A549 treated with Hydrocortisone at 1 μM for 4 hours (cell line): ENCODE measurements around the gene SCRT2. TPM values are rescaled to one million over a fixed set of nuclear protein-coding genes. Genes with fewer than 3 reads are reported as not detected.

Source experiments
- total RNA-seq: library from RNA; stranded (reverse); fragments of 200-300 nt; extraction: Qiagen RNA extraction; gene quantifications from 5 replicates; pipeline ENCODE4 v1.2.3, GENCODE V29; 2022

Gene SCRT2
- 0.02 TPM in 1 of 5 replicates, not detected in the others for total RNA-seq

DNA sequence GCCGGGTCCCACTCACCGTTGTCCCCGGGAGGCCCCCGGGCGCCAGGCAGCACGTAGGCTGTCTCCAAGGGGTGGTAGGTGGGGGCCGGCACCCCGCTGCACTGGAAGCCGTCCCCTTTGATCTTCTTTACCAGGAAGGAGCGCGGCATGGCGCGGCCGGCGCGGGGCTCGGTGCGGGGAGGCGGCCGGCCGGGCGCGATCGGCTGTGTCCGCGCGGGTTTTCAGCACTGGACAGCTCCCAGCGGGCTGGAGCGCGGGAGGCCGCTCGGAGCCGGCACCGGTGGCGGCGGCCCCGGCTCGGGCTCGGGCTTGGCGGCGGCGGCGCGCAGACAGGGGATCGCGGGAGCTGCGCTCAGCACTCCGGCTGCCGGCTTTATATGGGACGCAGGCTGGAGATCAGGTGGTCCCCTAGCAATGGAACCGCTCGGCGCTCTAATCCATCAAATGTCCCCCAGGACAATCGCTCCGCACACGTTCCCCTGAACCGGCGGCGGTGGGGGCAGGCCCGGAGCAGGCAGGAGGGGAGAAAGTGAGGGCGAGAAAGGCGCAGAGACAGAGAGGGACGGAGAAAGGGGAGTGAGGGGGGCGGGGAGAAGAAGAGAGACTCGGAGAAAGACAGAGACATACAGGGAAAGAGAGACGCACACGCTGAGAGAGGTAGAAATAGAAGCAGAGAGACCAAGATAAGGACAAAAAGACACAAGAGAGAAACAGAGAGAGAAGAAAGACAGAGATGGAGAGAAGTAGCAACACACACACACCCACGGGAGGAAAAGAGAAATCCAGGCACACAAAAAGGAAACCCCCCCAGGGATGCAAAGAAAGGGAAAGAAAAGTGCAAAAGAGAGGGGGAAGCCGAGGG, at the start of gene SCRT2:
Gene SCRT2 (minus strand): TSS at position 350 of the 862 bp plus-strand sequence. CDS start 201 bp downstream, at position 149.

DNA sequence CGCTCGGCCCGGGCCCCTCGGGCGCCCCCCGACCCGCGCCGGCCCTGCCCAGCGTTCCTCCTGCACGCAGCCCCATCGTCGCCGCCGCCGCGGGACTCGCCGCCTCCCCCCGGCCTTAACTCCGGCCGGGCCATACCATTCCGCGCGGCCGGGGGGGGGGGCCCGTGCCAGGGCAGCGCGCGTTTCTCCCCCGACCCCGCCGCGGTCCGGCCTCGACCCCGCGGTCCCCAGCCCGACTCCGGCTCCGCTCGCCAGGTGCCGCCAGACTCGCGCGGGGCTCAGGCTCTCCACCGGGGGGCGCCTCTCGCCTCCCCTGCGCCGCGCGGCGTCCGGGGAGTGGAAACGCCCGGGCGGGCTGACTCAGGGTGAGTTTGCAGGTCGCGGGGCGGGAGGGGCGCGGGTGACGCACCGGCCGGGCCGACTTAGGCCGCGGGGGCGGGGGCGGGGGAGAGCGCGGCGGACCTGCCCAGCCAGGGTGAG, 22.5 kb downstream of the SCRT2 start, which contains the start of gene SRXN1:
Gene SRXN1 (minus strand): TSS at position 91 of the 480 bp plus-strand sequence. CDS start 15 bp downstream, at position 76.

Other genes with a start within 250 kb of the SCRT2 start
- 32.6 to 35.7 TPM (median 34.4 TPM) in 5 replicates for gene TBC1D20, start 213.3 kb downstream of the SCRT2 start, total RNA-seq
- 124 to 171 TPM (median 148 TPM) in 5 replicates for gene CSNK2A1, start 132.0 kb downstream of the SCRT2 start, total RNA-seq
- not detected in 5 replicates for gene TCF15, start 65.5 kb downstream of the SCRT2 start, total RNA-seq
- 173 to 220 TPM (median 194 TPM) in 5 replicates for gene SRXN1, start 22.6 kb downstream of the SCRT2 start, total RNA-seq
- 0.37 to 0.67 TPM (median 0.52 TPM) in 5 replicates for gene SLC52A3, start 92.7 kb upstream of the SCRT2 start, total RNA-seq
- 7.1 to 11.6 TPM (median 9.8 TPM) in 5 replicates for gene FAM110A, start 157.9 kb upstream of the SCRT2 start, total RNA-seq
- gene ANGPT4, start 240.5 kb upstream of the SCRT2 start, total RNA-seq: 0.02 to 0.05 TPM (median 0.03 TPM) in 5 replicates